Cardiac muscle cell (in vitro differentiated cells and primary cell): ENCODE data around the gene ZC3H11A. TPM values are rescaled to one million over a fixed set of nuclear protein-coding genes. Genes with fewer than 3 reads are reported as not detected.
"Not testable (repeated sequence)": the region's sequence is repeated elsewhere in the genome, so short reads cannot be mapped to it uniquely, and the experiment has no call there.

Experiments
- DNase-seq, 2 donors: peaks; one replicate each; pipeline versions ENCODE4 v3.0.0 to v3.0.0-alpha.2; 2010 to 2017; ENCODE audit warnings: low read depth in 1 of 2, low spot score in 1 of 2
- H3K27ac ChIP-seq: fragments of 200-600 bp; sonication (generic); 2 replicates; pipeline ENCODE4 v1.5.1; 2016
- H3K27me3 ChIP-seq: fragments of 200-600 bp; sonication (generic); 2 replicates; pipeline ENCODE4 v1.6.0; 2016; ENCODE audit warnings: control low read depth
- H3K36me3 ChIP-seq: fragments of 200-600 bp; sonication (generic); 2 replicates; pipeline ENCODE4 v1.5.1; 2016; ENCODE audit warnings: control low read depth
- H3K4me1 ChIP-seq: fragments of 200-600 bp; sonication (generic); 2 replicates; pipeline ENCODE4 v1.8.1; 2017; ENCODE audit warnings: low read depth, mild to moderate bottlenecking, mixed run types
- H3K4me3 ChIP-seq: fragments of 200-600 bp; sonication (generic); 2 replicates; pipeline ENCODE4 v1.5.1; 2016; ENCODE audit warnings: mild to moderate bottlenecking
- H3K9me3 ChIP-seq: fragments of 200-600 bp; sonication (generic); 2 replicates; pipeline ENCODE4 v1.5.1; 2017; ENCODE audit warnings: low read depth, mild to moderate bottlenecking, control low read depth
- CTCF ChIP-seq: IDR thresholded peaks from 2 replicates; pipeline ENCODE4 v1.5.1; 2012; ENCODE audit warnings: low read depth, mild to moderate bottlenecking, low read length
- polyA plus RNA-seq: library from polyadenylated mRNA; unstranded; fragments of >200 nt; fragmentation: Nextera tagmentation; extraction: Ambion mirVana; gene quantifications from 2 replicates; pipeline ENCODE4 v1.2.1, GENCODE V29; 2016
- total RNA-seq: library from RNA; depleted of rRNA; stranded (reverse); fragments of >200 nt; gene quantifications from 2 replicates; pipeline ENCODE4 v1.2.3, GENCODE V29; 2016

Gene ZC3H11A
- total and polyA plus RNA-seq, 2 experiments from 2014 or later, result 63.5 to 96.3 TPM

GRCh38 chr1:203778146-203778545 lies 17.3 kb upstream of the ZC3H11A start:
- Histone ChIP-seq H3K4me1 (no peaks in the 10 kb centered on the region), H3K27me3 (no peaks in the 10 kb centered on the region), H3K27ac (no peak overlapping the region), H3K4me3 (no peak overlapping the region), H3K9me3 (no peaks in the 10 kb centered on the region), H3K36me3 (no peaks in the 10 kb centered on the region)
- TF ChIP-seq CTCF, result no peak
- DNase-seq, result no peak

GRCh38 chr1:203778789-203779188 lies 16.6 kb upstream of the ZC3H11A start:
- Histone ChIP-seq H3K36me3 (no peaks in the 10 kb centered on the region), H3K4me1 (no peaks in the 10 kb centered on the region), H3K27me3 (no peaks in the 10 kb centered on the region), H3K27ac (no peak overlapping the region), H3K9me3 (no peaks in the 10 kb centered on the region), H3K4me3 (no peak overlapping the region)
- no peak for TF ChIP-seq CTCF
- no peak for DNase-seq

- H3K36me3 ChIP-seq, result no peaks in the 10 kb centered on the region
- no peaks in the 10 kb centered on the region for H3K4me1 ChIP-seq
- H3K27me3 ChIP-seq, result no peaks in the 10 kb centered on the region
- no peak overlapping the region for H3K4me3 ChIP-seq
- H3K27ac ChIP-seq, result no peak overlapping the region
- H3K9me3 ChIP-seq, result no peaks in the 10 kb centered on the region
- no peak for TF ChIP-seq CTCF
- no peak for DNase-seq
Measured at GRCh38 chr1:203781962-203782361, 13.5 kb upstream of the ZC3H11A start.

DNA sequence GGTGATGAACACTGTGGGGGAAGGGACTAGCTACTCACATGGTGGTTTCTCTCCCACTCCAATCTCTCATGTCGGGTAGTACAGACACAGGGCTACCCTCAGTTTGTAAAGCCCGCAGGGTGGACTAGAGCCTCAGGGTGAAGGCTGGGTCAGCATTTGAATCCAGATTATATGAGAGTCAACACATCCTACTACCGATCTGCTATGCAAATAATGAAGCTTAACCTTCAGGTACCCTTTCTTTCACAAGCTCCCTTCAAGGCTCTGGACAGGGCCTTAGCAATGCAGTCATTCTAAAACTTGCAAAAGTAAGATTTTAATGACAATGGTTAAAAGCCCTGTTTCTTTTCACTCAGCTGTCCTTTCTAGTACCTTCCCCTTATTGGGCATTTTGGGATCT lies 5.5 kb upstream of the ZC3H11A start:
- H3K4me3 ChIP-seq, result no peak overlapping the region
- DNase-seq, result no peak
- H3K36me3 ChIP-seq, result no peaks in the 10 kb centered on the region
- no peaks in the 10 kb centered on the region for H3K9me3 ChIP-seq
- H3K27ac ChIP-seq, result no peak overlapping the region
- no peak for TF ChIP-seq CTCF
- H3K27me3 ChIP-seq, result no peaks in the 10 kb centered on the region
- H3K4me1 ChIP-seq, result peaks cover 5% of the 10 kb centered on the region

GRCh38 chr1:203791498-203791897 lies 3.9 kb upstream of the ZC3H11A start:
- Histone ChIP-seq H3K4me1 (peaks cover 5% of the 10 kb centered on the region), H3K27me3 (no peaks in the 10 kb centered on the region), H3K27ac (no peak overlapping the region), H3K9me3 (no peaks in the 10 kb centered on the region), H3K4me3 (no peak overlapping the region), H3K36me3 (no peaks in the 10 kb centered on the region)
- TF ChIP-seq CTCF, result no peak
- DNase-seq, result no peak

DNA sequence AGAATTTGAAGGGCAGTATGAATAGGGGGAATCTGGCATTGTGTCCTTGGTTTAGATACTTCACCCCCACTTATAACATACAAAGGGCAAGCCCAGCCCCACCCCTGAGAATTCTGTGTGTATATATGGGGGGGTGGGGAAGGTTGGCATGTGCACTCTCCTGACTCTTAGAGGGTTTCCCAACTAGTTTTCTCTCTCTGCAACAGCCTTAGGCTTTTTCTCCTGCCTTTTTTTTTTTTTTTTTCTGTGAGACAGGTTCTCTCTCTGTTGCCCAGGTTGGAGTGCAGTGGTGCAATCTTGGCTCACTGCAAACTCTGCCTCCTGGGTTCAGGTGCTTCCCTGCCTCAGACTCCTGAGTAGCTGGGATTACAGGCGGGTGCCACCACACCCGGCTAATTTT lies 2.9 kb upstream of the ZC3H11A start:
- H3K4me1 ChIP-seq, result peaks cover 14% of the 10 kb centered on the region
- H3K27me3 ChIP-seq, result no peaks in the 10 kb centered on the region
- TF ChIP-seq CTCF, result no peak
- no peaks in the 10 kb centered on the region for H3K9me3 ChIP-seq
- H3K4me3 ChIP-seq, result no peak overlapping the region
- DNase-seq, result no peak
- H3K36me3 ChIP-seq, result no peaks in the 10 kb centered on the region
- H3K27ac ChIP-seq, result no peak overlapping the region

DNA sequence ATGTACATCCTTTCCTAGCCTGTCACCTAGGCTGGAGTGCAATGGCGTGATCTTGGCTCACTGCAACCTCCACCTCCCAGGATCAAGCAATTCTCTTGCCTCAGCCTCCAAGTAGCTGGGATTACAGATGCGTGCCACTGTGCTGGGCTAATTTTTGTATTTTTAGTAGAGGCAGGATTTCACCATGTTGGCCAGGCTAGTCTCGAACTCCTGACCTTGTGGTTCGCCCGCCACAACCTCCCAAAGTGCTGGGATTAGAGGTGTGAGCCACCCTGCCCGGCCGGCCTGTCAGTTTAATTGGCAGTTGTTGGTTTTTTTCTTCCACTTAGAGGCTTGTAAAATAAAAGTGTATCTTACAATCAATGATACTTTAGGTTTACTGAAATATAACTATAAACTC lies 1.9 kb upstream of the ZC3H11A start:
- H3K36me3 ChIP-seq, H3K27ac ChIP-seq, H3K27me3 ChIP-seq, H3K9me3 ChIP-seq, H3K4me3 ChIP-seq, DNase-seq: not testable (repeated sequence)
- peaks cover 25% of the 10 kb centered on the region for H3K4me1 ChIP-seq
